ENCODE data around the gene RALY. TPM values are rescaled to one million over a fixed set of nuclear protein-coding genes. Genes with fewer than 3 reads are reported as not detected.
A peak's percentile ranks its signal among the peaks of the same experiment; 100 is the strongest.

Gene RALY
- 126 TPM for polyA plus RNA-seq (2013, experiment 1 of 2)
- polyA plus RNA-seq (2013, experiment 2 of 2), result 132 TPM

DNA sequence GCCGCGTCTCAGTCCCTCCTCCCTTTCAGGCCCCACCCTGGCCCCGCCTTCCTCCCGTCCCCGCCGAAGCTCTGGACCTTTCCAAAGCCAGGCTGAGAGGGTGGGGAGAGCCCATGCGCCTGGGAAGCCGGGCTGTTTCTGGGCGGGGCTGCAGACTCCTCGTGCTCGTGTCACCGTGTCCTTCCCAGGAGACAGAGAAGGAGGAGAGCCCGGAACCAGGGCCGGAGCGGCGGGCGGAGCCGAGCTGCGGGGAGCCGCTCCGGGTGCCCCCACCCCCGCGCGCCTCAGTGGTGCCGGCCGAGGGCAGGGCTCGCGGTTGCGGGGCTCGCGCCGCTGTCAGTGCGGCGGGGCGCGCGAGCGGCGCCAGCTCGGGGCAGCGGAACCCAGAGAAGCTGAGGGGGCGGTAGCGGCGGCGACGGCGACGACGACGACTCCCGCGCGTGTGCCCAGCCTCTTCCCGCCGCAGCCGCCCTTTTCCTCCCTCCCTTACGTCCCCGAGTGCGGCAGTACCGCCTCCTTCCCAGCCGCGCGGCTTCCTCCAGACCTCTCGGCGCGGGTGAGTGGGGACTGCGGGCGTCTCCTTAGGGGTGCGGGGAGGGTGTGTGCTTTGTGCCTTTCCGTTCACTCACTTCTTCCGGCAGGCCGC lies at the start of gene RALY:
Gene RALY (plus strand): TSS at position 336 of the 646 bp plus-strand sequence. CDS start 78,164 bp downstream, outside the sequence.
- Histone ChIP-seq H3K9ac (ENCODE audit: low read depth, low read length) (peak within 1 kb of the TSS; percentile 91), H3K36me3 (ENCODE audit: insufficient read depth, low read length) (no peaks in the 10 kb centered on the region; the same call in 1 of the 2 replicates), H3K9me3 (ENCODE audit: insufficient read depth, low read depth, low read length) (no peaks in the 10 kb centered on the region), H3K4me1 (ENCODE audit: insufficient read depth, low read length) (peaks cover 19% of the 10 kb centered on the region), H3K27me3 (ENCODE audit: insufficient read depth, low read length) (no peaks in the 10 kb centered on the region), H3K27ac (ENCODE audit: low read depth, low read length) (peak within 1 kb of the TSS; percentile 99), H3K4me3 (ENCODE audit: low read length) (peak within 1 kb of the TSS; percentile 70)
- under 1% methylated on average over 70 of the region's 72 CpGs for WGBS

DNA sequence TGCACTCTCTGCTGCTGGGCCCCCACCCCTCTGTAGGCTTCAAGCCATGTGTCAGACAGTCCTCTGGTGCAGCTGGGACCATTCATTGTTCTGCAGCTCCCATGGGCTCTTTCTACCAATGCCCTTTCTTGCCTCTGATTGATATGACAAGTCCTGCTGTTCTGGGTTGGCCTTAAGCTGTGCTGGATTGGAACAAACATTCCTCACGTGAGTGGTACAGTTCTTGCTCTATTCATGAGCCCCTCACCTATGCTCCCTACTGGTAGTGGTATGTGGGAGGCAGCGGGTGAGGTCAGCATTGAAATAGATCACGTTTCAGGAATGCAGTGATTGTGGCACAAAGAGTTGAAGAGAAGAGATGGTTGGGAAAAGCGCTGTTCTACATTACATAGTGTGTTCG lies 48.8 kb upstream of the RALY start:
- Histone ChIP-seq H3K27ac (ENCODE audit: low read depth, low read length) (no peak overlapping the region), H3K4me3 (ENCODE audit: low read length) (no peak overlapping the region)
- WGBS, result 76% methylated on average over 5 of the region's 5 CpGs

DNA sequence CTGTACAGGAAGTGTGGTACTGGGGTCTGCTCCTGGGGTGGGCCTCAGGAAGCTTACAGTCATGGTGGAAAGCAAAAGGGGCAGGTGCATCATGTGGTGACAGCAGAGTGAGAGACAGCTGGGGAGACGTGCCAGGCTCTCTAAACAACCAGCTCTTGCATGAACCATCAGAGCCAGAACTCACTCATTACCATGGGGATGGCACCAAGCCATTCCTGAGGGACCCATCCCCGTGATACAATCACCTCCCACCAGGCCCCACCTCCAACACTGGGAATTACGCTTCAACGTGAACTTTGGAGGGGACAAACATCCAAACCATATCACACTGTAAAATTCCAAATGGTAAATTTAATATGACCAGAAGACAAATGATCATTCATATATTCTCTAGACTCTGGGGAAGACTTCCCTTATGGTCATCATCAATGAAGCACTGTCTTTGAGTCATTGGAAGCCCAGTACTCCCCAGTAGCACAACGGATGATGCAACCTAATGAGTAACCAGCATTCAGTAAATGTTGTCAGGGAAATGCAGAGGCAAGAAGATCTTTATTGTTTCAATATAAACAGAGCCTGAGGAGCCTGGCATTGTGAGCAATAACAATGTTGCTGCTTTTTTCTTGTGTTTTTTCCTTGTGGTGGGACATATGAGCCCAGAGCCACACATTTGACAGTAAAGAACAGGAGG lies 48.2 kb upstream of the RALY start:
- Histone ChIP-seq H3K36me3 (ENCODE audit: insufficient read depth, low read length) (no peaks in the 10 kb centered on the region), H3K4me3 (ENCODE audit: low read length) (no peak overlapping the region), H3K27me3 (ENCODE audit: insufficient read depth, low read length) (no peaks in the 10 kb centered on the region), H3K27ac (ENCODE audit: low read depth, low read length) (no peak overlapping the region), H3K9ac (ENCODE audit: low read depth, low read length) (no peak overlapping the region), H3K4me1 (ENCODE audit: insufficient read depth, low read length) (no peaks in the 10 kb centered on the region), H3K9me3 (ENCODE audit: insufficient read depth, low read depth, low read length) (no peaks in the 10 kb centered on the region)
- 90% methylated on average over 5 of the region's 5 CpGs for WGBS

More for the DNA sequence above, 48.8 kb upstream of the RALY start:
- Histone ChIP-seq H3K36me3 (ENCODE audit: insufficient read depth, low read length) (no peaks in the 10 kb centered on the region), H3K27me3 (ENCODE audit: insufficient read depth, low read length) (no peaks in the 10 kb centered on the region), H3K4me1 (ENCODE audit: insufficient read depth, low read length) (no peaks in the 10 kb centered on the region), H3K9me3 (ENCODE audit: insufficient read depth, low read depth, low read length) (no peaks in the 10 kb centered on the region), H3K9ac (ENCODE audit: low read depth, low read length) (no peak overlapping the region)

DNA sequence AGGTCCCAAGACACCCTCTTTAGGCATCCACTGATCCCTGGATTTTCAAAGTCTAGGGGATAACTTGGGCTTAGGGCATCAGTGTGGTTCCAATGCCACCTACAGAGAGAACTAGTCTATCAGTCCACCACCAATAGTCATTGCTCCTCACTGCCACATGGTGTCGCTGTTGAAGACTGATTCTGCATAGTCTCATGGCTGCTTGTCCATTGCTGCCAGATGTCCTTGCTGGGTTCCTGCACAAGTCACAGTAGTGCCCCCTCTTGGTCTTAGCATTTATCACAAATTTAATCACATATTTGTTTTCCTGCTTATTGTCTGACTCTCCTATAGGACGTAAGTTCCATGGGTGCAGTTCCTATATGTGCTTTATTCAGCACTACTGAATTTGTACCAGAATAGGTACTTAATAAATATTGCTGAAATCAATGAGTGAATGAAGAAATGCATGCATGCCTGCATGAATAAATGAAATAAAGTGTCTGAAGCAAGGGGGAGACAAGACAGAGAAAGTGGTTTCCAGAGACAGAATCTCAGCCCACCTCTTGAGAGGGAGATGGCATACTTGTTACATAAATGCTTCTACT lies 45.9 kb upstream of the RALY start:
- no peaks in the 10 kb centered on the region for H3K27me3 ChIP-seq (ENCODE audit: insufficient read depth, low read length)
- no peak overlapping the region for H3K4me3 ChIP-seq (ENCODE audit: low read length)
- H3K27ac ChIP-seq (ENCODE audit: low read depth, low read length), result no peak overlapping the region
- no peak overlapping the region for H3K9ac ChIP-seq (ENCODE audit: low read depth, low read length)
- no peaks in the 10 kb centered on the region for H3K4me1 ChIP-seq (ENCODE audit: insufficient read depth, low read length)
- WGBS, result 40% methylated on average over 2 of the region's 2 CpGs
- H3K9me3 ChIP-seq (ENCODE audit: insufficient read depth, low read depth, low read length), result no peaks in the 10 kb centered on the region
- H3K36me3 ChIP-seq (ENCODE audit: insufficient read depth, low read length), result no peaks in the 10 kb centered on the region

DNA sequence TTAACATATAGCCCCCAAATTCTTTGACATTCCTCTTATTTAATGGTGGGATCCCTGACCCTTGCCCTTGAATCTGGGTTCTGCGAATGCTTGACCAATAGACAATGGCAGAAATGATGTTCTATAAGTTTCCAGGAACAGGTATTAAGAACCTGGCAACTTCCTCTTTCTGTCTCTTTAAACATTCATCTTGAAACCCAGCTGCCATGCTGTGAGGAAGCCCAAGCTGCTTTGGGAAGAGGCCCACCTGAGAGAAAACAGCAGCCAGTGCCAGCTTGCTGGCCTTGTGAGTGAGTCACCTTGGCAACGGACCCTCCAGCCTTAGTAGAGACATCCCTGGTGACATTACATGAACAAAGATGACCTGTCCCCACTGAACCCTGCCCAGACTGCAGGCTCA lies 45.2 kb upstream of the RALY start:
- no peak overlapping the region for H3K9ac ChIP-seq (ENCODE audit: low read depth, low read length)
- no peak overlapping the region for H3K4me3 ChIP-seq (ENCODE audit: low read length)
- H3K27me3 ChIP-seq (ENCODE audit: insufficient read depth, low read length), result no peaks in the 10 kb centered on the region
- H3K27ac ChIP-seq (ENCODE audit: low read depth, low read length), result no peak overlapping the region
- H3K9me3 ChIP-seq (ENCODE audit: insufficient read depth, low read depth, low read length), result no peaks in the 10 kb centered on the region
- 90% methylated on average over 2 of the region's 2 CpGs for WGBS
- H3K4me1 ChIP-seq (ENCODE audit: insufficient read depth, low read length), result no peaks in the 10 kb centered on the region
- H3K36me3 ChIP-seq (ENCODE audit: insufficient read depth, low read length), result no peaks in the 10 kb centered on the region

DNA sequence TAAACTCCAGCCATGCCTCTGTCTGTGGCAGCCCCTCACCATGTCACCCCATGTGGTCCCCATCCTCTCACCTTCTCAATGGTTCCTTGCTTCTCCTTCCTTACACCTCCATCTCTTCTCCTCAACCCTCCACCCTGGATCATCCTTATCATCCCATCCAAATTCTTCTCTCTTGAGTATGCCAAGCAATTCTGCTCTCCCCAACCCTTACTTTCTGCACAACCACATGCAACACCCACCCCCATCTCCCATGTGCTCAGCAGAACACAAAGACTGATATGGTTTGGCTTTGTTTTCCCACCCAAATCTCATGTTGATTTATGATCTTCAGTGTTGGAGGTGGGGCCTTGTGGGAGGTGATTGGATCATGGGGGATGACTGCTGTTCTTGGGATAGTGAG lies 42.5 kb upstream of the RALY start:
- Histone ChIP-seq H3K4me3 (ENCODE audit: low read length) (no peak overlapping the region), H3K27me3 (ENCODE audit: insufficient read depth, low read length) (no peaks in the 10 kb centered on the region), H3K9ac (ENCODE audit: low read depth, low read length) (no peak overlapping the region), H3K9me3 (ENCODE audit: insufficient read depth, low read depth, low read length) (no peaks in the 10 kb centered on the region), H3K27ac (ENCODE audit: low read depth, low read length) (no peak overlapping the region), H3K4me1 (ENCODE audit: insufficient read depth, low read length) (no peaks in the 10 kb centered on the region), H3K36me3 (ENCODE audit: insufficient read depth, low read length) (no peaks in the 10 kb centered on the region)

DNA sequence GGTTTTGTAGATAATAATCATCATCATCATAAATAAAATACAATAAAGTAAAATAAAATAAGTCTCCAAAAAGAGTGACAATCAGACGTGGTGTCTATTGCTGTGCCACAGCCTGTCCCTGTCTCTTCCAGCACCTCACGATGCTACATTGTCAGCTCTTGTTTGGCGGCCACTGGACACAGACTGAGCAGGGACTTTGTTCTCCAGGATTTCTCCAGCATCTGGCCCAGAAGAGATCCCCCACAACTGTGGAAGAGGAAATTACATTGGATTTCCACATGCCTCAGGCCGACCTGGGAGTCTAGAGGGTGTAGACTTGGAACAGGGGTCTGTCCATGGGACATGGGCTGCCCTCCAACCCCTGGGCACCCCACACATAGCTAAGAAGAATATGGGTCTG lies 39.2 kb upstream of the RALY start:
- H3K9ac ChIP-seq (ENCODE audit: low read depth, low read length), result no peak overlapping the region
- H3K4me3 ChIP-seq (ENCODE audit: low read length), result no peak overlapping the region
- WGBS, result 96% methylated on average over 4 of the region's 4 CpGs
- H3K27me3 ChIP-seq (ENCODE audit: insufficient read depth, low read length), result no peaks in the 10 kb centered on the region
- no peaks in the 10 kb centered on the region for H3K4me1 ChIP-seq (ENCODE audit: insufficient read depth, low read length)
- no peaks in the 10 kb centered on the region for H3K9me3 ChIP-seq (ENCODE audit: insufficient read depth, low read depth, low read length)
- H3K36me3 ChIP-seq (ENCODE audit: insufficient read depth, low read length), result no peaks in the 10 kb centered on the region
- no peak overlapping the region for H3K27ac ChIP-seq (ENCODE audit: low read depth, low read length)

DNA sequence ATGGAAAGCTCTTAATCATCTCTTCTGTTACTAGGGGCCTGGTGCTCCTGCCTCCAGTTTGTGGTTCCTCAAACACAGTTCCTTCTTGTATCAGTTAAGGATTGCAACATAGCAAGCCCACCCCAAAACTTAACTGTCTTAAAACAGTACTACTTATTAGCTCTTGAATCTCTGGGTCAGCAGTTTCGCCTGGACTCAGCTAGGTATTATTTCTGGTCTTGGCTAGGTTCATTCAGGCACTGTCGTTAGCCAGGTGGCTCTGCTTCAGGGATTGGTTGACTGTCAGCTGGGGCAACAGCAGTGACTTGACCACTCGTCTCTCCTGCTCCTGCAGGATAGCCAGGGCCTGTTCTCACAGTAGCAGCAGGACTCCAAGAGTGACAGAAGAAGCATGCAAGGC lies 30.0 kb upstream of the RALY start:
- no peaks in the 10 kb centered on the region for H3K4me1 ChIP-seq (ENCODE audit: insufficient read depth, low read length)
- H3K36me3 ChIP-seq (ENCODE audit: insufficient read depth, low read length), result no peaks in the 10 kb centered on the region
- 0 out of 2 replicates have a peak, but pooled peaks cover 2% of the 10 kb centered on the region for H3K9me3 ChIP-seq (ENCODE audit: insufficient read depth, low read depth, low read length)
- H3K27me3 ChIP-seq (ENCODE audit: insufficient read depth, low read length), result no peaks in the 10 kb centered on the region
- no peak overlapping the region for H3K27ac ChIP-seq (ENCODE audit: low read depth, low read length)
- H3K4me3 ChIP-seq (ENCODE audit: low read length), result no peak overlapping the region
- H3K9ac ChIP-seq (ENCODE audit: low read depth, low read length), result no peak overlapping the region
- WGBS, result 76% methylated on average over 3 of the region's 3 CpGs

DNA sequence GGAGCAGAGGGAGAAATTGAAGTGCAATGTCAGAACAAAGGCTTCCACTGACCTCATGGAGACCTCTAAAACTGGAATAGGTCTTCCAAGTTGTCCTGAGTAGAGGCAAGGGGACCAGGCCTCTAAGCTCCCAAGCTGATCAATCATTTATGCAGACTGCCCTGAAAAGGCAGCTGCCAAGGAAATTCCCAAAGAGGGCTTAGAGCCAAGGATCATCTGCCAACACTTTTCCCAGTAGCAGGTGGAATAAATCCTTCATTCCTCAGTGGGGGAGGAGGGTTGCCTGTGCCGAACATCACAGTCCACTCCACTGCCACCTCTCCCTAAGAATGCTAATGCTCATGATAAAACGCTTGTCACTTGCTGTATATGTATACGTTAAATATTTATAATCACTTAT lies 29.3 kb upstream of the RALY start:
- H3K36me3 ChIP-seq (ENCODE audit: insufficient read depth, low read length), result no peaks in the 10 kb centered on the region
- H3K4me3 ChIP-seq (ENCODE audit: low read length), result no peak overlapping the region
- no peaks in the 10 kb centered on the region for H3K27me3 ChIP-seq (ENCODE audit: insufficient read depth, low read length)
- no peaks in the 10 kb centered on the region for H3K4me1 ChIP-seq (ENCODE audit: insufficient read depth, low read length)
- H3K9ac ChIP-seq (ENCODE audit: low read depth, low read length), result no peak overlapping the region
- no CpG with 5 or more reads among the region's 3 CpGs for WGBS
- no peak overlapping the region for H3K27ac ChIP-seq (ENCODE audit: low read depth, low read length)
- 0 out of 2 replicates have a peak, but pooled peaks cover 2% of the 10 kb centered on the region for H3K9me3 ChIP-seq (ENCODE audit: insufficient read depth, low read depth, low read length)

DNA sequence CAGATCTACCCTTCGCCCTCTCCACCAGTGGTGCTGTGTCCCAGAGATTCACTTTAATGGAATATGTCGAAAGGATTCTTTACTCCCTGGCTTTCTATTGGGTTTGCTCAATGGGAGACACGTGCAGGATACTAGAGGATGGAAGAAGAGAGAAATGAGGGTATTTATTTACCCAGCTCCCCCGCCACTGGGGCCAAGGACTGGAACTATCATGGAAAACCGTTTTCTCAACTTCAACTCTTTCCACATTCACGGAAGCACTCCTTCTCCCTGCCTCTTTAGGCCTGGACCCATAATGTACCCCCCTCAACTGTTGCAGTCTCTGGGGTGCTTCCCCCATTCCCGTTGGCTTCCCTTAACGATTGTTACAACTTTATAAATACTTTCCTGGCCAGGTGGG lies 26.6 kb upstream of the RALY start:
- Histone ChIP-seq H3K27me3 (ENCODE audit: insufficient read depth, low read length) (no peaks in the 10 kb centered on the region), H3K9me3 (ENCODE audit: insufficient read depth, low read depth, low read length) (0 out of 2 replicates have a peak, but pooled peaks cover 2% of the 10 kb centered on the region), H3K4me1 (ENCODE audit: insufficient read depth, low read length) (no peaks in the 10 kb centered on the region), H3K27ac (ENCODE audit: low read depth, low read length) (no peak overlapping the region), H3K9ac (ENCODE audit: low read depth, low read length) (no peak overlapping the region), H3K36me3 (ENCODE audit: insufficient read depth, low read length) (no peaks in the 10 kb centered on the region), H3K4me3 (ENCODE audit: low read length) (no peak overlapping the region)
- 94% methylated on average over 8 of the region's 8 CpGs for WGBS

DNA sequence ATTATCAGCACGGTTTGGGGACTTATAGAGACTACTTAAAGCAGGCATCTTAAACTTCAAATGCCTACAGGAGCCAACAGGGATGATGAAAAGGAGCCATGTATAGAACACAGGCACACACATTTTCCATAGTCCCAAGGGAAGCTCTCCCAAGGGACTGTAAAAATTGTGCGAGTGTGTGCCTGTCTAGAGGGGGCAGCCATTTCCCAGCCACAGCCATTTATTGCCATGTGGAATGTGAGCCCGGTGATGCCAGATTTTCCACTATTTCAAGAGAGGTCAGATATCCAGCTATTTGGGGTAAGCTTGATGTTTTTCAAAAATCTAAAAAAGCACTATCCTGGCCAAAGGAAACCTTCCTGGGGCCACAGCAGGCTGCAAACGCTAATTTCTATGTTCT lies 24.1 kb upstream of the RALY start:
- H3K27me3 ChIP-seq (ENCODE audit: insufficient read depth, low read length), result no peaks in the 10 kb centered on the region
- 83% methylated on average over 4 of the region's 4 CpGs for WGBS
- 0 out of 2 replicates have a peak, but pooled peaks cover 2% of the 10 kb centered on the region for H3K9me3 ChIP-seq (ENCODE audit: insufficient read depth, low read depth, low read length)
- H3K36me3 ChIP-seq (ENCODE audit: insufficient read depth, low read length), result no peaks in the 10 kb centered on the region
- no peak overlapping the region for H3K9ac ChIP-seq (ENCODE audit: low read depth, low read length)
- no peaks in the 10 kb centered on the region for H3K4me1 ChIP-seq (ENCODE audit: insufficient read depth, low read length)
- H3K4me3 ChIP-seq (ENCODE audit: low read length), result no peak overlapping the region
- no peak overlapping the region for H3K27ac ChIP-seq (ENCODE audit: low read depth, low read length)

Data from HUES64 (cell line).